HepG2 (cell line): ENCODE measurements around the gene COL10A1. TPM values are rescaled to one million over a fixed set of nuclear protein-coding genes. Genes with fewer than 3 reads are reported as not detected.
A peak's percentile ranks its signal among the peaks of the same experiment; 100 is the strongest.

Experiments
- CTCF ChIP-seq: sonication (generic); formaldehyde crosslinking; IDR thresholded peaks from 2 replicates; pipeline ENCODE4 v1.5.0; 2020; ENCODE audit warnings: mild to moderate bottlenecking, missing genetic modification reagents, moderate library complexity
- TEAD3 ChIP-seq: optimal IDR thresholded peaks from 2 replicates; pipeline ENCODE3; 2016; ENCODE audit warnings: borderline replicate concordance
- ZNF280D ChIP-seq: sonication (generic); formaldehyde crosslinking; IDR thresholded peaks from 2 replicates; pipeline ENCODE4 v1.5.1; 2020; ENCODE audit warnings: mild to moderate bottlenecking, missing genetic modification reagents
- ZNF644 ChIP-seq: IDR thresholded peaks from 2 replicates; pipeline ENCODE4 v1.6.1; 2016; ENCODE audit warnings: low read depth
- polyA plus RNA-seq, 8 experiments: library from polyadenylated mRNA; depleted of rRNA in 3 of 8; stranded (reverse) in 7 of 8; unstranded in 1 of 8; fragments of >200 nt; fragmentation: Illumina TruSeq in 4 of 8; extraction: Trizol in 4 of 8; gene quantifications; 2 replicates each; pipeline versions ENCODE4 v1.2.1 to v1.2.3, GENCODE V29; 2011 to 2016; ENCODE audit warnings: low read depth in 4 of 8, missing spikeins in 1 of 8, mixed read lengths in 1 of 8; ENCODE audit not compliant: insufficient read depth in 1 of 8
- total RNA-seq, 5 experiments: library from RNA; depleted of rRNA; stranded (reverse); fragments of >200 nt; fragmentation: Illumina TruSeq; extraction: Trizol; gene quantifications; 2 replicates each; pipeline ENCODE4 v1.2.3, GENCODE V29; 2016; ENCODE audit warnings: low read depth in 1 of 5
- TF ChIP-seq, protein P1 (sequence below): sonication (generic); formaldehyde crosslinking; IDR thresholded peaks from 2 replicates; pipeline ENCODE4 v1.9.0; 2021; ENCODE audit warnings: missing genetic modification reagents, borderline replicate concordance

The COL10A1 gene
- total and polyA plus RNA-seq, 2 of the 13 experiments (the other 11 are each of a cell fraction or from before 2014, with no cell fraction given) = 0.07 TPM; not detected in 1

DNA sequence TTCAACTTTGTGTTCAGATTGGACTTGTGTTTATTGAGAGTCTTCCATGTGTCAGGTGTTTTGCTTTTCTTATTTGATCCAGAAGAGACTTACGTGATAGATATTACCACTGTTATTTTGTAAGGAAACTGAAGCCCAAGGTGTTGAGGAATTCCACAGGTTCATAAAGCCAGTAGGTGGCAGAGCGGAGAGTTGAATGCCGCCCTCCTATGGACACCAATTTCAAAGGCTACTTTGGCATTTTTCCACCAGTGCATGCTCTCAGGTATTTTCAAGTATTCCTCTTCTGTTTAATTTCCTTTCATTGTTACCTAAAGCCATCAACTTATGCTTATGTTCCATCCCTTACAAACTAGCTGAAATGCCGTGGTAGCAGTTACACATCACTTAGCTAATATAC is 14.0 kb upstream of the COL10A1 start (continued):
- TF ChIP-seq, protein P1, sequence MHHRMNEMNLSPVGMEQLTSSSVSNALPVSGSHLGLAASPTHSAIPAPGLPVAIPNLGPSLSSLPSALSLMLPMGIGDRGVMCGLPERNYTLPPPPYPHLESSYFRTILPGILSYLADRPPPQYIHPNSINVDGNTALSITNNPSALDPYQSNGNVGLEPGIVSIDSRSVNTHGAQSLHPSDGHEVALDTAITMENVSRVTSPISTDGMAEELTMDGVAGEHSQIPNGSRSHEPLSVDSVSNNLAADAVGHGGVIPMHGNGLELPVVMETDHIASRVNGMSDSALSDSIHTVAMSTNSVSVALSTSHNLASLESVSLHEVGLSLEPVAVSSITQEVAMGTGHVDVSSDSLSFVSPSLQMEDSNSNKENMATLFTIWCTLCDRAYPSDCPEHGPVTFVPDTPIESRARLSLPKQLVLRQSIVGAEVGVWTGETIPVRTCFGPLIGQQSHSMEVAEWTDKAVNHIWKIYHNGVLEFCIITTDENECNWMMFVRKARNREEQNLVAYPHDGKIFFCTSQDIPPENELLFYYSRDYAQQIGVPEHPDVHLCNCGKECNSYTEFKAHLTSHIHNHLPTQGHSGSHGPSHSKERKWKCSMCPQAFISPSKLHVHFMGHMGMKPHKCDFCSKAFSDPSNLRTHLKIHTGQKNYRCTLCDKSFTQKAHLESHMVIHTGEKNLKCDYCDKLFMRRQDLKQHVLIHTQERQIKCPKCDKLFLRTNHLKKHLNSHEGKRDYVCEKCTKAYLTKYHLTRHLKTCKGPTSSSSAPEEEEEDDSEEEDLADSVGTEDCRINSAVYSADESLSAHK (CRISPR knock-in tag) = no peak
- TF ChIP-seq CTCF (CRISPR knock-in tag) (peak; percentile 43), ZNF644 (CRISPR knock-in tag) (0 out of 2 replicates have a peak, but pooled peaks have one; percentile 18), TEAD3 (CRISPR knock-in tag) (peak; percentile 62), ZNF280D (CRISPR knock-in tag) (no peak)
- TF ChIP-seq, all 625 proteins: peak for 6
